Calu3 (cell line): ENCODE results near the gene C2CD4D. TPM values are rescaled to one million over a fixed set of nuclear protein-coding genes. Genes with fewer than 3 reads are reported as not detected.
A peak's percentile ranks its signal among the peaks of the same experiment; 100 is the strongest.

Experiments used
- BruUV-seq: library from RNA; stranded (reverse); fragments of 400-500 nt; replicated peaks from 2 replicates; lab custom pipeline; 2021; lab: Mats Ljungman, UMichigan
- CTCF ChIA-PET: fragments of 300-600 bp; sonication (Branson Sonifier 250); formaldehyde crosslinking; loops from one replicate; lab custom pipeline; 2022; ENCODE audit warnings: antibody characterized with exemption; lab: Charles Lee
- DNase-seq: peaks from one replicate; pipeline ENCODE4 v3.0.0; 2022
- H3K27ac Mint-ChIP-seq: one replicate; pipeline ENCODE4 v1.8.0; 2022; ENCODE audit warnings: mixed read lengths; ENCODE audit not compliant: unreplicated experiment
- H3K27me3 Mint-ChIP-seq: one replicate; pipeline ENCODE4 v1.8.0; 2022; ENCODE audit warnings: mixed read lengths; ENCODE audit not compliant: unreplicated experiment
- H3K36me3 Mint-ChIP-seq: one replicate; pipeline ENCODE4 v1.8.0; 2022; ENCODE audit warnings: mild to moderate bottlenecking, moderate library complexity, mixed read lengths; ENCODE audit not compliant: insufficient read depth, unreplicated experiment
- H3K4me1 Mint-ChIP-seq: one replicate; pipeline ENCODE4 v1.8.0; 2022; ENCODE audit warnings: mild to moderate bottlenecking, low read depth, mixed read lengths; ENCODE audit not compliant: unreplicated experiment
- H3K4me3 Mint-ChIP-seq: one replicate; pipeline ENCODE4 v1.8.0; 2022; ENCODE audit warnings: mild to moderate bottlenecking, low read depth, moderate library complexity, mixed read lengths; ENCODE audit not compliant: unreplicated experiment
- H3K9me3 Mint-ChIP-seq: one replicate; pipeline ENCODE4 v1.8.0; 2022; ENCODE audit warnings: low read depth, mixed read lengths; ENCODE audit not compliant: unreplicated experiment
- intact Hi-C: fragments of 100-400 bp; cut with micrococcal nuclease; formaldehyde crosslinking; loops from one replicate; pipeline ENCODE4 v1.10.0; 2022; ENCODE audit not compliant: unreplicated experiment
- total RNA-seq: library from RNA; stranded (reverse); gene quantifications from 2 replicates; pipeline ENCODE4 v1.2.3, GENCODE V29; 2022
- TF ChIP-seq, protein P1 (sequence below): fragments of 200-600 bp; IDR thresholded peaks from one replicate; pipeline ENCODE4 v1.8.0; 2022; ENCODE audit warnings: antibody characterized with exemption; ENCODE audit not compliant: unreplicated experiment

C2CD4D gene
- total RNA-seq, 1 experiment from 2014 or later = 2.5 TPM

DNA sequence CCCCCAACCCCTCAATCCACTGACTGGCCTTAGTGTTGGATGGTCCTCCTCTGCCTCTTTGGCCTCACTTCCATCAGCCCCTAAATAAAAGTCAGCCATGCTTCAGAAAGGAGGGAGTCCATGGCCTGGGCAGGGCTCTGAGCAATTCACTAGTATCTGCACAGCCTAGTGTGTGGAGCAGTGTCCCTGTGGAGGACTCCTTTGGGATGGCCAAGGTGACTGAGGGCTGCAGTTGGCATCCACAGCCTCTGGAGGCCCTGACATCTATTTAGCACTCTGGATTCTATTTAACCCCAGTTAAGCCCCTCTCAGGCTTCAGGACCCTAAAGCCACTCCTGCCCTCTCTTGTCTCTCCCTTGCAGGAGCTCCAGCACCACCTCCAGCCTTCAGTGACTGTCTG, 10.3 kb upstream of the C2CD4D start:
- Mint-ChIP-seq H3K4me1 (peaks cover 13% of the 10 kb centered on the region), H3K27me3 (peaks cover 29% of the 10 kb centered on the region), H3K4me3 (no peak overlapping the region), H3K27ac (no peak overlapping the region), H3K36me3 (no peaks in the 10 kb centered on the region), H3K9me3 (peaks cover under 1% of the 10 kb centered on the region)
- intact Hi-C loops = no loop called here
- TF ChIP-seq, protein P1, sequence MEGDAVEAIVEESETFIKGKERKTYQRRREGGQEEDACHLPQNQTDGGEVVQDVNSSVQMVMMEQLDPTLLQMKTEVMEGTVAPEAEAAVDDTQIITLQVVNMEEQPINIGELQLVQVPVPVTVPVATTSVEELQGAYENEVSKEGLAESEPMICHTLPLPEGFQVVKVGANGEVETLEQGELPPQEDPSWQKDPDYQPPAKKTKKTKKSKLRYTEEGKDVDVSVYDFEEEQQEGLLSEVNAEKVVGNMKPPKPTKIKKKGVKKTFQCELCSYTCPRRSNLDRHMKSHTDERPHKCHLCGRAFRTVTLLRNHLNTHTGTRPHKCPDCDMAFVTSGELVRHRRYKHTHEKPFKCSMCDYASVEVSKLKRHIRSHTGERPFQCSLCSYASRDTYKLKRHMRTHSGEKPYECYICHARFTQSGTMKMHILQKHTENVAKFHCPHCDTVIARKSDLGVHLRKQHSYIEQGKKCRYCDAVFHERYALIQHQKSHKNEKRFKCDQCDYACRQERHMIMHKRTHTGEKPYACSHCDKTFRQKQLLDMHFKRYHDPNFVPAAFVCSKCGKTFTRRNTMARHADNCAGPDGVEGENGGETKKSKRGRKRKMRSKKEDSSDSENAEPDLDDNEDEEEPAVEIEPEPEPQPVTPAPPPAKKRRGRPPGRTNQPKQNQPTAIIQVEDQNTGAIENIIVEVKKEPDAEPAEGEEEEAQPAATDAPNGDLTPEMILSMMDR = no peak
- no TSS peak for BruUV-seq
- no peak for DNase-seq
- CTCF ChIA-PET = interaction anchor here (0.7 kb wide), 1 partner anchor 87 kb away, joined by 3 read pairs; no protein-coding TSS in a partner anchor

DNA sequence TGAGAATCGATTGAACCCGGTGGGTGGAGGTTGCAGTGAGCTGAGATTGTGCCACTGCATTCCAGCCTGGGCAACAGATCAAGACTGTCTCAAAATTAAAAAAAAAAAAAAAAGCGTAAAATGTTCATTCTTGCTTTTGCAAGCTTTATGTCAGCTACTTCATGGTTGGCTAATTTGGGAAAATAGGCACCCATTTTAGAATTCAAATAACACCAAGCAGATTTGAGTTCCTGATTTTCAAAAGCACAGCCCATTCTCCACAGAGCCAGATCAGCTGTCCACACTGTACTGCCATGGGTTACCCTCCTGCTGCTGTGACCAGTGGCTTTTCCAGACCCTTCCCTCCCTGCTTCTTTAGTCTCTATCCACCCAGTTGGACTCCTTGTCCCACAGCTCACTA, 9.5 kb upstream of the C2CD4D start:
- Mint-ChIP-seq H3K36me3 (no peaks in the 10 kb centered on the region), H3K9me3 (peaks cover 3% of the 10 kb centered on the region), H3K27me3 (peaks cover 29% of the 10 kb centered on the region), H3K4me3 (no peak overlapping the region), H3K4me1 (peaks cover 13% of the 10 kb centered on the region), H3K27ac (no peak overlapping the region)
- TF ChIP-seq, protein P1 = no peak
- no peak for DNase-seq
- no TSS peak for BruUV-seq
- CTCF ChIA-PET = interaction anchor here (0.7 kb wide), 1 partner anchor 86 kb away, joined by 3 read pairs; no protein-coding TSS in a partner anchor
- intact Hi-C loops = no loop called here

DNA sequence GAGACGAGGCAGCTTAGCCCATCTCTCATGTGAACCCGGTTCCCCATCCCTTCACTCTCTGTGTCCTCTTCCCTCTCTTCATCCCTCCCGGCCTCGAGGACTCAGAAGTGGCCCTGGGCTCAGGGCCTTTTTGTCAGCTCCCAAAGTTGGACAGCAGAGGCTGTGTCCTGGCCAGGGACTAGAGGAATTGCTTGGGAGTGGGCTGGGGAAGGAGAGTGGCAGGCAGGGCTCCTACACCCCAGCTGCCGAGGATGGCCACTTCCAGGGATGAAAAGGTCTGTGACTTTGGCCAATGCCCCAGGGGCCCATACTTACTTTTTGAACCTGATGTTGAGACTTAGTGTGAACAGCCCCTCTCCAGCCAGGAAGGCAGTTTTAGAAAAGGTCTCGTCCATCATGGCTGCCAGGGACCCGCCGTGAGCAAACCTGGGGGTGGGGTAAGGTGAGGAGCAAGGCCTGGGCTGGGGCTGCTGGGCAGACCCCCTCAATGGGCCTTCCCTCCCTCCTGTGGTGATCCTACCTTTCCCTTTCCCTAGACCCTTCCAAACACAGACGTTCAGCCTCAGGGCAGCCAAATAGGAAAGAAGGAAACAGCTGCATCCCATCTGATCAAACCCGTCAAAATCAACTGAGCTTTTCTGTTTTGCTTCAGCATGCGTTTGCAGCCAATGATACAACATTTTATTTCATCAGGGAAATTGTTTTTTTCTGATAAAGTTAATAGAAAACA, 8.4 kb upstream of the C2CD4D start:
- peaks cover 13% of the 10 kb centered on the region for H3K4me1 Mint-ChIP-seq
- no peak overlapping the region for H3K4me3 Mint-ChIP-seq
- no peak overlapping the region for H3K27ac Mint-ChIP-seq
- H3K36me3 Mint-ChIP-seq = no peaks in the 10 kb centered on the region
- intact Hi-C loops = no loop called here
- CTCF ChIA-PET = no interaction called here
- peaks cover 3% of the 10 kb centered on the region for H3K9me3 Mint-ChIP-seq
- H3K27me3 Mint-ChIP-seq = peaks cover 29% of the 10 kb centered on the region
- no TSS peak for BruUV-seq
- TF ChIP-seq, protein P1 = no peak
- no peak for DNase-seq

DNA sequence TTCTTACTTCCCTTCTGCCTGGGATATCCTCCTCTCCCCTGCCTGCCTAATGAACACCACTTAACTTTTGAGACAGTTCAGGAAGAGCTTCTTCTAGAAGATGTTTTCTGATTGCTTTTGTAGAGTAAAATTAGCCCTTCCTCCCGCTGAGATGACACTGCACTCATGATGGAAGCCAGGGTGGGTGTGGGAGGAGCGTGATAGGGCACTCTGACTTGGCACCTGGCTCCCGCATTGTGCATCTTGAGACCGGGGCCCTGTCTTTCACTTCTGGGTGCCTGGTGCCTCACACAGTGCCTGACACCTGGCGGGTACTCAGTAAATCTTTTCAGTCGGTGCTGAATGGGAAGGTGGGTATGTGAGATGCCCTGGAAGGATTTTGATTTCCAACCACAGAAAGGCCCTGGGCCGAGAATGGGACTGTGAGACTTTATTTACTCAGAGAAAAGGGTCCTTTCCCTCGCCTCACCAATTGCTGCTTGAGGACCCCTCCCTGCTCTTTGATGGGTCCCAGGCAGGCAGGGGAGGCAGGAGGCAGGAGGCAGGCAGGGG, 7.1 kb upstream of the C2CD4D start:
- no peak for DNase-seq
- Mint-ChIP-seq H3K27me3 (peaks cover 22% of the 10 kb centered on the region), H3K9me3 (peaks cover 3% of the 10 kb centered on the region), H3K36me3 (no peaks in the 10 kb centered on the region), H3K4me3 (no peak overlapping the region), H3K4me1 (peaks cover 17% of the 10 kb centered on the region), H3K27ac (peak overlapping the region; percentile 18)
- BruUV-seq = no TSS peak
- intact Hi-C loops = no loop called here
- CTCF ChIA-PET = interaction anchor here (0.8 to 1.3 kb wide), 3 partner anchors 10 to 155 kb away, joined by 3 to 8 read pairs (median 5); no protein-coding TSS in a partner anchor
- TF ChIP-seq, protein P1 = no peak
